HFFc6 (cell line): ENCODE measurements around the gene FAM78B. TPM values are rescaled to one million over a fixed set of nuclear protein-coding genes. Genes with fewer than 3 reads are reported as not detected.
A peak's percentile ranks its signal among the peaks of the same experiment; 100 is the strongest.

Experiments
- DNase-seq: peaks from one replicate; pipeline ENCODE4 v3.0.0-alpha.2; 2018
- H3K27ac Mint-ChIP-seq: 2 replicates; pipeline ENCODE4 v1.8.0; 2020; ENCODE audit warnings: mild to moderate bottlenecking, mixed read lengths
- H3K27me3 Mint-ChIP-seq: 2 replicates; pipeline ENCODE4 v1.8.0; 2021; ENCODE audit warnings: mild to moderate bottlenecking, moderate library complexity, mixed read lengths; ENCODE audit not compliant: insufficient read depth
- H3K36me3 Mint-ChIP-seq: 2 replicates; pipeline ENCODE4 v1.8.0; 2021; ENCODE audit warnings: low read depth, mixed read lengths
- H3K4me1 Mint-ChIP-seq: 2 replicates; pipeline ENCODE4 v1.8.0; 2020; ENCODE audit warnings: low read depth, mixed read lengths
- H3K4me3 Mint-ChIP-seq: 2 replicates; pipeline ENCODE4 v1.8.0; 2020; ENCODE audit warnings: mild to moderate bottlenecking, moderate library complexity, mixed read lengths
- H3K9me3 Mint-ChIP-seq: 2 replicates; pipeline ENCODE4 v1.8.0; 2020; ENCODE audit warnings: mild to moderate bottlenecking, mixed read lengths
- CTCF ChIP-seq: fragments of 200-600 bp; sonication (generic); IDR thresholded peaks from 2 replicates; pipeline ENCODE4 v1.5.0; 2021; ENCODE audit warnings: antibody characterized with exemption, mild to moderate bottlenecking
- total RNA-seq, 6 experiments: library from RNA; stranded (reverse); fragmentation: NEBNext Ultra II Directional; extraction: Animal tissue kit (Norgen Biotek cat#: 25700); gene quantifications; 2 replicates in 1 of 6; 3 replicates in 5 of 6; pipeline ENCODE4 v1.2.3, GENCODE V29; 2021

FAM78B gene
- total RNA-seq, 6 experiments from 2014 or later = 0.11 to 0.14 TPM; not detected in 4

- Mint-ChIP-seq H3K27ac (no peak overlapping the region), H3K36me3 (no peaks in the 10 kb centered on the region), H3K4me3 (no peak overlapping the region), H3K9me3 (peaks cover 31% of the 10 kb centered on the region), H3K4me1 (no peaks in the 10 kb centered on the region), H3K27me3 (peaks cover 4% of the 10 kb centered on the region)
- no peak for DNase-seq
- no peak for TF ChIP-seq CTCF
These were observed 32.9 kb downstream of the FAM78B start for GRCh38 chr1:166133857-166134256.

- no peak overlapping the region for H3K27ac Mint-ChIP-seq
- TF ChIP-seq CTCF = peak; percentile 55
- H3K36me3 Mint-ChIP-seq = no peaks in the 10 kb centered on the region
- peaks cover 4% of the 10 kb centered on the region for H3K27me3 Mint-ChIP-seq
- H3K4me1 Mint-ChIP-seq = no peaks in the 10 kb centered on the region
- peaks cover 26% of the 10 kb centered on the region for H3K9me3 Mint-ChIP-seq
- DNase-seq = no peak
- H3K4me3 Mint-ChIP-seq = no peak overlapping the region
These were observed 33.4 kb downstream of the FAM78B start for GRCh38 chr1:166133276-166133841.

GRCh38 chr1:166132496-166132895 is 34.3 kb downstream of the FAM78B start:
- H3K36me3 Mint-ChIP-seq = no peaks in the 10 kb centered on the region
- H3K27me3 Mint-ChIP-seq = peaks cover 2% of the 10 kb centered on the region; the same call in 1 of the 2 replicates
- TF ChIP-seq CTCF = no peak
- H3K4me3 Mint-ChIP-seq = no peak overlapping the region
- no peak for DNase-seq
- H3K4me1 Mint-ChIP-seq = no peaks in the 10 kb centered on the region
- no peak overlapping the region for H3K27ac Mint-ChIP-seq
- H3K9me3 Mint-ChIP-seq = peaks cover 24% of the 10 kb centered on the region

GRCh38 chr1:166129006-166129405 is 37.8 kb downstream of the FAM78B start:
- TF ChIP-seq CTCF = no peak

GRCh38 chr1:166128195-166128594 is 38.6 kb downstream of the FAM78B start:
- H3K9me3 Mint-ChIP-seq = peaks cover 37% of the 10 kb centered on the region
- H3K4me1 Mint-ChIP-seq = no peaks in the 10 kb centered on the region
- TF ChIP-seq CTCF = no peak
- H3K27me3 Mint-ChIP-seq = peaks cover 2% of the 10 kb centered on the region; the same call in 1 of the 2 replicates
- H3K27ac Mint-ChIP-seq = no peak overlapping the region
- DNase-seq = no peak
- H3K4me3 Mint-ChIP-seq = no peak overlapping the region
- H3K36me3 Mint-ChIP-seq = no peaks in the 10 kb centered on the region

More at GRCh38 chr1:166129006-166129405, 37.8 kb downstream of the FAM78B start:
- no peak for DNase-seq
- no peak overlapping the region for H3K27ac Mint-ChIP-seq
- peaks cover 29% of the 10 kb centered on the region for H3K9me3 Mint-ChIP-seq
- H3K27me3 Mint-ChIP-seq = peaks cover 2% of the 10 kb centered on the region; the same call in 1 of the 2 replicates
- H3K36me3 Mint-ChIP-seq = no peaks in the 10 kb centered on the region
- H3K4me1 Mint-ChIP-seq = no peaks in the 10 kb centered on the region
- no peak overlapping the region for H3K4me3 Mint-ChIP-seq

GRCh38 chr1:166127003-166127402 is 39.8 kb downstream of the FAM78B start:
- no peak for DNase-seq
- Mint-ChIP-seq H3K27ac (no peak overlapping the region), H3K27me3 (peaks cover 2% of the 10 kb centered on the region; the same call in 1 of the 2 replicates), H3K36me3 (no peaks in the 10 kb centered on the region), H3K4me1 (no peaks in the 10 kb centered on the region), H3K9me3 (peaks cover 34% of the 10 kb centered on the region), H3K4me3 (no peak overlapping the region)
- TF ChIP-seq CTCF = no peak
